Gastrocnemius medialis (tissue), 4 donors: ENCODE data around the gene CFH. TPM values are rescaled to one million over a fixed set of nuclear protein-coding genes. Genes with fewer than 3 reads are reported as not detected.

ENCODE experiments used
- ATAC-seq, 2 donors: fragments of 150-250 bp; one replicate each; pipeline ENCODE4 v1.9.1; 2016
- DNase-seq, 2 donors: peaks; one replicate each; pipeline ENCODE4 v3.0.0-alpha.2; 2019
- H3K27ac ChIP-seq, 4 donors: fragments of 200-600 bp; sonication (generic); 1 replicate in 1 of 4; 2 replicates in 3 of 4; pipeline ENCODE4 v1.5.1; 2016 to 2018; ENCODE audit warnings: mild to moderate bottlenecking in 2 of 4, moderate library complexity in 1 of 4
- H3K27me3 ChIP-seq, 3 donors: fragments of 200-600 bp; sonication (generic) in 2 of 3; 1 replicate in 1 of 3; 2 replicates in 2 of 3; pipeline versions ENCODE4 v1.5.1 to v1.6.0; 2016 to 2019; ENCODE audit warnings: mild to moderate bottlenecking in 1 of 3, moderate library complexity in 1 of 3
- H3K36me3 ChIP-seq, 2 donors: fragments of 200-600 bp; sonication (generic) in 1 of 2; one replicate each; pipeline ENCODE4 v1.5.1; 2017 to 2018
- H3K4me1 ChIP-seq, 2 donors: fragments of 200-600 bp; sonication (generic) in 1 of 2; one replicate each; pipeline ENCODE4 v1.5.1; 2016 to 2017; ENCODE audit warnings: mild to moderate bottlenecking in 2 of 2
- H3K4me3 ChIP-seq, 4 donors: fragments of 200-600 bp; sonication (generic) in 3 of 4; 1 replicate in 1 of 4; 2 replicates in 3 of 4; pipeline ENCODE4 v1.5.1; 2016 to 2019; ENCODE audit warnings: mild to moderate bottlenecking in 2 of 4
- H3K9me3 ChIP-seq, 3 donors: fragments of 200-600 bp; sonication (generic) in 2 of 3; 1 replicate in 1 of 3; 2 replicates in 2 of 3; pipeline ENCODE4 v1.5.1; 2016 to 2019
- CTCF ChIP-seq, 5 experiments: fragments of 450-650 bp in 3 of 5; fragments of 200-600 bp in 2 of 5; sonication (generic) in 2 of 5; IDR thresholded peaks in 4 of 5; conservative IDR thresholded peaks in 1 of 5; 1 replicate in 4 of 5; 2 replicates in 1 of 5; pipeline ENCODE4 v1.5.1; 2016 to 2019; ENCODE audit warnings: antibody characterized with exemption in 5 of 5, mild to moderate bottlenecking in 3 of 5, moderate library complexity in 3 of 5
- POLR2A ChIP-seq, 2 donors: fragments of 450-650 bp; IDR thresholded peaks; one replicate each; pipeline ENCODE4 v1.6.1; 2017; ENCODE audit warnings: antibody characterized with exemption in 2 of 2, mild to moderate bottlenecking in 2 of 2, moderate library complexity in 2 of 2
- in situ Hi-C, 4 donors: fragments of 200-750 bp; cut with MboI; loops; one replicate each; pipeline versions ENCODE4 v1.15.0 to v1.8.0; 2017; ENCODE audit warnings: low sequenced_read_pairs in 4 of 4
- intact Hi-C: fragments of 100-400 bp; cut with DNase I; formaldehyde crosslinking; loops from one replicate; pipeline ENCODE4 v1.15.1; 2023; ENCODE audit warnings: low total_unique reads
- total RNA-seq, 4 donors: library from RNA; depleted of rRNA; stranded (reverse); fragments of >200 nt; gene quantifications; one replicate each; pipeline versions ENCODE4 v1.1.0 to v1.2.3, GENCODE V29; 2016

The CFH gene
- total RNA-seq, 4 donors from 2014 or later = 12.2 to 35.1 (median 24.3) TPM

- H3K4me3 ChIP-seq = no peak overlapping the region
- no peaks in the 10 kb centered on the region for H3K36me3 ChIP-seq
- in situ Hi-C loops (loop anchor here in 1 of 4 donors (25.0 kb wide), 2 partner anchors 289 to 489 kb away; no protein-coding TSS in a partner anchor), intact Hi-C loops (no loop called here)
- TF ChIP-seq CTCF (IDR thresholded peaks at IDR 0.05 in 4 of 5, conservative IDR thresholded peaks at IDR 0.05 in 1 of 5) (no peak), POLR2A (IDR thresholded peaks at IDR 0.05) (no peak)
- H3K9me3 ChIP-seq = no peaks in the 10 kb centered on the region
- H3K27ac ChIP-seq = peak overlapping the region; percentile 13 to 48 (median 17)
- peaks cover 7 to 13% of the 10 kb centered on the region in 2 donors for H3K4me1 ChIP-seq
- no peaks in the 10 kb centered on the region for H3K27me3 ChIP-seq
- ATAC-seq (no peak), DNase-seq (no peak)
Observed at GRCh38 chr1:196651079-196651478, 764 bp upstream of the CFH start.

GRCh38 chr1:196654271-196654670 is 2.4 kb downstream of the CFH start:
- Histone ChIP-seq H3K9me3 (no peaks in the 10 kb centered on the region), H3K4me3 (peak overlapping the region in 3 of 4 donors; percentile 17 to 35 (median 35)), H3K27me3 (no peaks in the 10 kb centered on the region), H3K36me3 (no peaks in the 10 kb centered on the region), H3K27ac (peak overlapping the region in 2 of 4 donors; percentile 3 to 10), H3K4me1 (peaks cover 7 to 13% of the 10 kb centered on the region in 2 donors)
- intact Hi-C loops = no loop called here
- ATAC-seq = no peak
- in situ Hi-C loops = loop anchor here in 1 of 4 donors (25.0 kb wide), 2 partner anchors 292 to 492 kb away; no protein-coding TSS in a partner anchor
- no peak for DNase-seq
- TF ChIP-seq POLR2A (IDR thresholded peaks at IDR 0.05) (no peak), CTCF (IDR thresholded peaks at IDR 0.05 in 4 of 5, conservative IDR thresholded peaks at IDR 0.05 in 1 of 5) (no peak)

GRCh38 chr1:196655071-196655470 is 3.2 kb downstream of the CFH start:
- no peaks in the 10 kb centered on the region for H3K9me3 ChIP-seq
- intact Hi-C loops = no loop called here
- H3K27ac ChIP-seq = no peak overlapping the region
- no peaks in the 10 kb centered on the region for H3K36me3 ChIP-seq
- H3K4me1 ChIP-seq = peaks cover 7 to 13% of the 10 kb centered on the region in 2 donors
- no peak for ATAC-seq
- H3K4me3 ChIP-seq = peak overlapping the region in 1 of 4 donors; percentile 17
- no peak for DNase-seq
- in situ Hi-C loops = loop anchor here in 1 of 4 donors (25.0 kb wide), 2 partner anchors 293 to 493 kb away; no protein-coding TSS in a partner anchor
- no peaks in the 10 kb centered on the region for H3K27me3 ChIP-seq
- TF ChIP-seq CTCF (IDR thresholded peaks at IDR 0.05 in 4 of 5, conservative IDR thresholded peaks at IDR 0.05 in 1 of 5) = no peak
- TF ChIP-seq POLR2A (IDR thresholded peaks at IDR 0.05) = no peak

- intact Hi-C loops (no loop called here), in situ Hi-C loops (loop anchor here in 1 of 4 donors (25.0 kb wide), 2 partner anchors 293 to 493 kb away; no protein-coding TSS in a partner anchor)
- DNase-seq (no peak), ATAC-seq (no peak)
- Histone ChIP-seq H3K9me3 (no peaks in the 10 kb centered on the region), H3K4me1 (peaks cover 6 to 13% of the 10 kb centered on the region in 2 donors), H3K36me3 (no peaks in the 10 kb centered on the region), H3K27me3 (no peaks in the 10 kb centered on the region), H3K4me3 (peak overlapping the region in 1 of 4 donors; percentile 17), H3K27ac (no peak overlapping the region)
- no peak for TF ChIP-seq POLR2A (IDR thresholded peaks at IDR 0.05)
- TF ChIP-seq CTCF (IDR thresholded peaks at IDR 0.05 in 4 of 5, conservative IDR thresholded peaks at IDR 0.05 in 1 of 5) = no peak
Observed at GRCh38 chr1:196655494-196655893, 3.7 kb downstream of the CFH start.
